A673 (cell line): ENCODE measurements around the gene GRXCR1.

Source experiments
- EZH2 ChIP-seq: fragments of 200-600 bp; sonication (generic); IDR thresholded peaks from 2 replicates; pipeline ENCODE4 v1.6.1; 2017; ENCODE audit warnings: borderline replicate concordance, low read depth, mild to moderate bottlenecking, mixed read lengths, antibody characterized with exemption, low read length; ENCODE audit not compliant: poor library complexity, severe bottlenecking
- TF ChIP-seq, protein P1 (sequence below): fragments of 300-800, 200-600 bp; sonication (generic); conservative IDR thresholded peaks from 2 replicates; pipeline ENCODE4 v1.5.1; 2017; ENCODE audit warnings: low read depth, mild to moderate bottlenecking, antibody characterized with exemption, low read length, moderate library complexity, mixed read lengths

DNA sequence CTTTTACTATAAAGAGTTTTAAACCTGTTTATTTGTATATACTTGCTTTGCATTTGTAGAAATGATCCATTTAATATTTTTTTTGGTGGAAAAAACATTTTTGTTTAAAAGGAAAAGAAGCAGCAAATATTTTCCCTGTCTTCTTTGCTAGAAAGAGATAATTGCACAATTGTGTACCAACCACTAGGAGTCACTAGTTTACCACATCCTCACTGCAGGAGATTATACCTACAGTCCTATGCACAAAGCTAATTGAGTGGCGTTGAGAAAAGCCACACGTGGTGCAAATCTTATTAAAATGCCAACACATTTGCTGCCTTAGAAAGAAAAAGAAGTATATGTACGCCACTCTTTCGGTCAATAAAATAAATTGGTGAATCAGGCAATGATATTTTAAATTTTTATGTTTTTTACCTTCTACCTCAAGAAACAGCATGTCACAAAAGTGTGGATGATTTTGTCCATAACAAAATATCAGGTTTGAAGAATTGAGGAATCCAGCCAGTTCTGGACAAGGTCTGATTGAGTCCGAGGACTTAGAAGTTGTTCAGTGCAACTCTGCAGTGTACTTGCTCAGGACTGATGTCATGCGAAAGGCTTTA lies 102.9 kb downstream of the GRXCR1 start:
- TF ChIP-seq, protein P1, sequence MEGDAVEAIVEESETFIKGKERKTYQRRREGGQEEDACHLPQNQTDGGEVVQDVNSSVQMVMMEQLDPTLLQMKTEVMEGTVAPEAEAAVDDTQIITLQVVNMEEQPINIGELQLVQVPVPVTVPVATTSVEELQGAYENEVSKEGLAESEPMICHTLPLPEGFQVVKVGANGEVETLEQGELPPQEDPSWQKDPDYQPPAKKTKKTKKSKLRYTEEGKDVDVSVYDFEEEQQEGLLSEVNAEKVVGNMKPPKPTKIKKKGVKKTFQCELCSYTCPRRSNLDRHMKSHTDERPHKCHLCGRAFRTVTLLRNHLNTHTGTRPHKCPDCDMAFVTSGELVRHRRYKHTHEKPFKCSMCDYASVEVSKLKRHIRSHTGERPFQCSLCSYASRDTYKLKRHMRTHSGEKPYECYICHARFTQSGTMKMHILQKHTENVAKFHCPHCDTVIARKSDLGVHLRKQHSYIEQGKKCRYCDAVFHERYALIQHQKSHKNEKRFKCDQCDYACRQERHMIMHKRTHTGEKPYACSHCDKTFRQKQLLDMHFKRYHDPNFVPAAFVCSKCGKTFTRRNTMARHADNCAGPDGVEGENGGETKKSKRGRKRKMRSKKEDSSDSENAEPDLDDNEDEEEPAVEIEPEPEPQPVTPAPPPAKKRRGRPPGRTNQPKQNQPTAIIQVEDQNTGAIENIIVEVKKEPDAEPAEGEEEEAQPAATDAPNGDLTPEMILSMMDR: peak; percentile 62
- no peak for TF ChIP-seq EZH2
